ENCODE data around the gene RASAL3.

DNA sequence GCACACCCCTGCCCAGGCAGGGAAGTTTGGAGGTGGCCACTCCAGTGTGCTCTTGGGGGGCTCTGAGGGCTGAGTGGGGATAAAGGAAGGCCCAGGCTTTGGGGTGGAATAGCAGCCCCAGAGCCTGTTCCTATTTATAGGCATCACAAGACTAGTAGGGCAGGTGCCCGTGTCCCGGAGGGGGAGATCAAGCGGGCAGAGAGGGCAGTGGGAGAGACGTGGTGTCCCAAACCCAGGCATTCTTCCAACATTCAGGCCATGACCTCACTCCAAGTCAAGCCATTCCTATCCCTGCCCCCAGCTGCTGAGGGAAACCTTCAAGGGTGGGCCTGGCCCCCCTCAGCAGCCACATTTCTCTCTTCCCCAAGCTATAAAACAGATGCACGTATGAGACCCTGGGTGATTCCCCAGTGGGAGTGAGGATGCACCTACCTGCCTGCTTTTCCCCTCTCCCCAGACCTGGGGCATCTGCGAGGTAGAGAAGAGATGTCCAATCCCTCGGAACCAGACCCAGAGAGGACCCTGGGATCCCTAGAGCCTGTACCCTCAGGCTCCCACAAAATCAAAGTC lies 18.5 kb downstream of the RASAL3 start:
- TF ChIP-seq EZH2 (IDR thresholded peaks at IDR 0.05) (no peak), POLR2AphosphoS5 (IDR thresholded peaks at IDR 0.05; ENCODE audit: borderline replicate concordance, low read depth, low read length) (no peak), FOXP2 (optimal IDR thresholded peaks at IDR 0.05; ENCODE audit: control extremely low read depth, extremely low read length, insufficient read depth) (no peak)
